Gastroesophageal sphincter (tissue), 4 donors: Measurements from ENCODE around the gene ARHGAP21. TPM values are rescaled to one million over a fixed set of nuclear protein-coding genes. Genes with fewer than 3 reads are reported as not detected.

Source experiments
- ATAC-seq: fragments of 150-250 bp; one replicate; pipeline ENCODE4 v1.9.1; 2016; ENCODE audit warnings: mild to moderate bottlenecking, moderate library complexity
- H3K27ac ChIP-seq, 4 donors: fragments of 200-600 bp; sonication (generic) in 3 of 4; 1 replicate in 3 of 4; 2 replicates in 1 of 4; pipeline ENCODE4 v1.5.1; 2016 to 2019
- H3K27me3 ChIP-seq: fragments of 200-600 bp; sonication (generic); one replicate; pipeline ENCODE4 v1.5.1; 2019
- H3K36me3 ChIP-seq, 2 donors: fragments of 200-600 bp; sonication (generic); one replicate each; pipeline ENCODE4 v1.5.1; 2019; ENCODE audit warnings: control low read depth in 1 of 2
- H3K4me1 ChIP-seq, 3 donors: fragments of 200-600 bp; sonication (generic); 1 replicate in 2 of 3; 2 replicates in 1 of 3; pipeline ENCODE4 v1.5.1; 2016 to 2019; ENCODE audit warnings: control low read depth in 2 of 3
- H3K4me3 ChIP-seq, 2 donors: fragments of 200-600 bp; sonication (generic); one replicate each; pipeline ENCODE4 v1.5.1; 2019; ENCODE audit warnings: mild to moderate bottlenecking in 1 of 2, moderate library complexity in 1 of 2
- H3K9me3 ChIP-seq, 3 donors: fragments of 200-600 bp; sonication (generic); one replicate each; pipeline ENCODE4 v1.5.1; 2017 to 2019; ENCODE audit warnings: control low read depth in 2 of 3
- CTCF ChIP-seq, 4 experiments: fragments of 200-600 bp in 2 of 4; fragments of 450-650 bp in 2 of 4; sonication (generic) in 1 of 4; IDR thresholded peaks; one replicate each; pipeline ENCODE4 v1.5.1; 2017 to 2019; ENCODE audit warnings: antibody characterized with exemption in 4 of 4, mild to moderate bottlenecking in 2 of 4, moderate library complexity in 2 of 4
- EP300 ChIP-seq: sonication (generic); formaldehyde crosslinking; IDR thresholded peaks from one replicate; pipeline ENCODE4 v1.6.1; 2017; ENCODE audit warnings: antibody characterized with exemption, mild to moderate bottlenecking
- POLR2A ChIP-seq, 2 donors: fragments of 450-650 bp; IDR thresholded peaks; one replicate each; pipeline ENCODE4 v1.6.1; 2017; ENCODE audit warnings: antibody characterized with exemption in 2 of 2, mild to moderate bottlenecking in 2 of 2, moderate library complexity in 1 of 2
- POLR2AphosphoS5 ChIP-seq: sonication (generic); formaldehyde crosslinking; IDR thresholded peaks from one replicate; pipeline ENCODE4 v1.6.1; 2017; ENCODE audit warnings: antibody characterized with exemption
- WGBS, 2 donors: methylation state at CpG; one replicate each; pipeline ENCODE4 v1.1.5; 2018; ENCODE audit warnings: low coverage in 1 of 2; 5-methylcytosine and 5-hydroxymethylcytosine counted together
- small RNA-seq, 4 donors: library from RNA; depleted of rRNA; stranded (forward); fragments of <200 nt; gene quantifications; one replicate each; pipeline ENCODE3, GENCODE V24; 2016
- total RNA-seq, 4 donors: library from RNA; depleted of rRNA; stranded (reverse); fragments of >200 nt; gene quantifications; one replicate each; pipeline ENCODE4 v1.1.0, GENCODE V29; 2016

Gene ARHGAP21
- total RNA-seq, 4 donors from 2014 or later, result 55.3 to 76.7 (median 66.4) TPM

GRCh38 chr10:24536636-24537035 is 187.1 kb downstream of the ARHGAP21 start:
- WGBS, 2 donors, result 67 to 80% methylated on average over 5 to 8 of the region's 11 CpGs
- Histone ChIP-seq H3K27me3 (no peaks in the 10 kb centered on the region), H3K36me3 (peaks cover 0 to 93% of the 10 kb centered on the region in 2 donors), H3K4me3 (no peak overlapping the region), H3K9me3 (no peaks in the 10 kb centered on the region), H3K4me1 (no peaks in the 10 kb centered on the region), H3K27ac (no peak overlapping the region)
- TF ChIP-seq POLR2A (IDR thresholded peaks at IDR 0.05), result no peak
- TF ChIP-seq POLR2AphosphoS5, result no peak
- no peak for TF ChIP-seq CTCF (IDR thresholded peaks at IDR 0.05)
- no peak for TF ChIP-seq EP300
- ATAC-seq, result no peak

GRCh38 chr10:24533981-24534380 is 189.7 kb downstream of the ARHGAP21 start:
- no peak for ATAC-seq

More at GRCh38 chr10:24533981-24534380, 189.7 kb downstream of the ARHGAP21 start:
- Histone ChIP-seq H3K27ac (no peak overlapping the region), H3K27me3 (no peaks in the 10 kb centered on the region), H3K4me3 (no peak overlapping the region), H3K4me1 (no peaks in the 10 kb centered on the region), H3K36me3 (peaks cover 0 to 87% of the 10 kb centered on the region in 2 donors), H3K9me3 (no peaks in the 10 kb centered on the region)
- WGBS, 2 donors, result 64 to 76% methylated on average over 3 to 4 of the region's 4 CpGs
- TF ChIP-seq EP300 (no peak), POLR2AphosphoS5 (no peak), POLR2A (IDR thresholded peaks at IDR 0.05) (no peak), CTCF (IDR thresholded peaks at IDR 0.05) (no peak)

Small RNA genes within 50 kb of the gene (small RNA-seq; reads per million reads assigned to genes)
- gene RNA5SP305, result 0 reads per million in 4 donors

Other genes starting within 250 kb of the ARHGAP21 start
- 10 to 100 TPM in 1 of 4 donors, 1 to 10 TPM in 3; 3.2 to 14.6 (median 7.9) TPM for gene PRTFDC1, start 228.7 kb upstream of the ARHGAP21 start, total RNA-seq